ENCODE measurements around the gene SPATA7. TPM values are rescaled to one million over a fixed set of nuclear protein-coding genes. Genes with fewer than 3 reads are reported as not detected.

SPATA7 gene
- polyA plus RNA-seq, 2 of the 4 experiments (the other 2 are of a cell fraction), result 4.5 to 11.2 TPM

GRCh38 chr14:88386256-88386794, 868 bp downstream of the SPATA7 start:
- FAIRE-seq (no peak), ATAC-seq (peak in 1 of 2 experiments; percentile 9; a peak in 4 of 6 replicates)
- 43% methylated on average over 9 of the region's 9 CpGs for WGBS (ENCODE audit: missing lambda C conversion rate)

GRCh38 chr14:88388741-88389282, 3.4 kb downstream of the SPATA7 start:
- POLR2A ChIA-PET, result no interaction called here
- Histone ChIP-seq H3K27ac (peak overlapping the region in 1 of 2 experiments; percentile 7; a peak in 1 of 6 replicates), H3K4me3 (no peak overlapping the region), H3K4me1 (peaks cover 22% of the 10 kb centered on the region; the same call in 2 of the 3 replicates), H3K9me3 (no peaks in the 10 kb centered on the region), H3K4me2 (peak overlapping the region; percentile 43)
- ATAC-seq (no peak; a peak in 1 of 6 replicates), DNase-seq (ENCODE audit: low read depth in 1 of 2, low spot score in 1 of 2) (peak in 1 of 2 experiments; percentile 53), FAIRE-seq (no peak)
- WGBS (ENCODE audit: missing lambda C conversion rate), result 46% methylated on average over 6 of the region's 6 CpGs
- no peak for TF ChIP-seq ESRRA (IDR thresholded peaks at IDR 0.05; ENCODE audit: borderline replicate concordance, low read length)
- TF ChIP-seq HES2 (IDR thresholded peaks at IDR 0.05), result no peak
- TF ChIP-seq EP300 (IDR thresholded peaks at IDR 0.05), result no peak
- TF ChIP-seq SMC3 (IDR thresholded peaks at IDR 0.05), result no peak
- TF ChIP-seq CEBPB (IDR thresholded peaks at IDR 0.05), result no peak
- TF ChIP-seq CBX8 (IDR thresholded peaks at IDR 0.05), result no peak
- no peak for TF ChIP-seq FOSL2 (IDR thresholded peaks at IDR 0.05)
- TF ChIP-seq FOSL2 (CRISPR knock-in tag; IDR thresholded peaks at IDR 0.05), result peak; percentile 19; the same call in 1 of the 2 replicates
- TF ChIP-seq JUNB (IDR thresholded peaks at IDR 0.05), result no peak
- TF ChIP-seq USF2 (IDR thresholded peaks at IDR 0.05), result no peak
- TF ChIP-seq POLR2AphosphoS2 (conservative IDR thresholded peaks at IDR 0.05; ENCODE audit: low read length), result no peak
- TF ChIP-seq NPAS2 (CRISPR knock-in tag; IDR thresholded peaks at IDR 0.05; ENCODE audit: borderline replicate concordance), result no peak
- TF ChIP-seq HEYL (CRISPR knock-in tag; IDR thresholded peaks at IDR 0.05), result no peak
- TF ChIP-seq MAFK (IDR thresholded peaks at IDR 0.05; ENCODE audit: partially characterized antibody), result peak; percentile 95
- TF ChIP-seq RNF2 (IDR thresholded peaks at IDR 0.05; ENCODE audit: borderline replicate concordance, low read depth), result no peak
- no peak for TF ChIP-seq MAZ (IDR thresholded peaks at IDR 0.05; ENCODE audit: borderline replicate concordance, low read depth, low read length)
- no peak for TF ChIP-seq GATA3 (IDR thresholded peaks at IDR 0.05; ENCODE audit: borderline replicate concordance)
- TF ChIP-seq FOSB (CRISPR knock-in tag; IDR thresholded peaks at IDR 0.05), result no peak
- TF ChIP-seq TP53 (CRISPR knock-in tag; IDR thresholded peaks at IDR 0.05), result no peak
- no peak for TF ChIP-seq HDAC2 (IDR thresholded peaks at IDR 0.05)
- no peak for TF ChIP-seq POLR2A (IDR thresholded peaks at IDR 0.05; ENCODE audit: low read length)
- TF ChIP-seq PHF8 (IDR thresholded peaks at IDR 0.05; ENCODE audit: borderline replicate concordance, low read depth), result no peak
- TF ChIP-seq RARB (CRISPR knock-in tag; IDR thresholded peaks at IDR 0.05), result no peak
- TF ChIP-seq E2F6 (IDR thresholded peaks at IDR 0.05; ENCODE audit: borderline replicate concordance, low read depth), result no peak
- peak; percentile 93 for TF ChIP-seq NFE2L2 (conservative IDR thresholded peaks at IDR 0.05; ENCODE audit: low read length)
- TF ChIP-seq HOXB5 (CRISPR knock-in tag; IDR thresholded peaks at IDR 0.05), result peak; percentile 44; the same call in 1 of the 2 replicates
- CTCF ChIA-PET, result interaction anchor here (3.2 kb wide), 1 partner anchor 200 kb away, joined by 11 read pairs; no protein-coding TSS in a partner anchor

More at GRCh38 chr14:88386256-88386794, 868 bp downstream of the SPATA7 start:
- peak overlapping the region; percentile 79 for H3K4me3 ChIP-seq
- TF ChIP-seq FOSL2 (IDR thresholded peaks at IDR 0.05) (no peak), FOSL2 (CRISPR knock-in tag; IDR thresholded peaks at IDR 0.05) (no peak), EHF (CRISPR knock-in tag; IDR thresholded peaks at IDR 0.05) (no peak), USF2 (IDR thresholded peaks at IDR 0.05) (no peak), CBX8 (IDR thresholded peaks at IDR 0.05) (no peak)
- POLR2A ChIA-PET, result no interaction called here
- no peak for DNase-seq (ENCODE audit: low read depth in 1 of 2, low spot score in 1 of 2)
- H3K4me2 ChIP-seq, result peak overlapping the region; percentile 97
- H3K4me1 ChIP-seq, result peaks cover 22% of the 10 kb centered on the region; the same call in 2 of the 3 replicates
- no peaks in the 10 kb centered on the region for H3K9me3 ChIP-seq
- CTCF ChIA-PET, result interaction anchor here (9.1 kb wide), 1 partner anchor 197 kb away, joined by 76 read pairs; no protein-coding TSS in a partner anchor
- peak overlapping the region; percentile 83 to 86 for H3K27ac ChIP-seq

Data from A549 (cell line).